Gastrocnemius medialis (tissue), 4 donors: ENCODE data around the gene FAM107B. TPM values are rescaled to one million over a fixed set of nuclear protein-coding genes. Genes with fewer than 3 reads are reported as not detected.

ENCODE experiments used
- ATAC-seq, 2 donors: fragments of 150-250 bp; one replicate each; pipeline ENCODE4 v1.9.1; 2016
- DNase-seq, 2 donors: peaks; one replicate each; pipeline ENCODE4 v3.0.0-alpha.2; 2019
- H3K27ac ChIP-seq, 4 donors: fragments of 200-600 bp; sonication (generic); 1 replicate in 1 of 4; 2 replicates in 3 of 4; pipeline ENCODE4 v1.5.1; 2016 to 2018; ENCODE audit warnings: mild to moderate bottlenecking in 2 of 4, moderate library complexity in 1 of 4
- H3K27me3 ChIP-seq, 3 donors: fragments of 200-600 bp; sonication (generic) in 2 of 3; 1 replicate in 1 of 3; 2 replicates in 2 of 3; pipeline versions ENCODE4 v1.5.1 to v1.6.0; 2016 to 2019; ENCODE audit warnings: mild to moderate bottlenecking in 1 of 3, moderate library complexity in 1 of 3
- H3K36me3 ChIP-seq, 2 donors: fragments of 200-600 bp; sonication (generic) in 1 of 2; one replicate each; pipeline ENCODE4 v1.5.1; 2017 to 2018
- H3K4me1 ChIP-seq, 2 donors: fragments of 200-600 bp; sonication (generic) in 1 of 2; one replicate each; pipeline ENCODE4 v1.5.1; 2016 to 2017; ENCODE audit warnings: mild to moderate bottlenecking in 2 of 2
- H3K4me3 ChIP-seq, 4 donors: fragments of 200-600 bp; sonication (generic) in 3 of 4; 1 replicate in 1 of 4; 2 replicates in 3 of 4; pipeline ENCODE4 v1.5.1; 2016 to 2019; ENCODE audit warnings: mild to moderate bottlenecking in 2 of 4
- H3K9me3 ChIP-seq, 3 donors: fragments of 200-600 bp; sonication (generic) in 2 of 3; 1 replicate in 1 of 3; 2 replicates in 2 of 3; pipeline ENCODE4 v1.5.1; 2016 to 2019
- CTCF ChIP-seq, 5 experiments: fragments of 450-650 bp in 3 of 5; fragments of 200-600 bp in 2 of 5; sonication (generic) in 2 of 5; IDR thresholded peaks in 4 of 5; conservative IDR thresholded peaks in 1 of 5; 1 replicate in 4 of 5; 2 replicates in 1 of 5; pipeline ENCODE4 v1.5.1; 2016 to 2019; ENCODE audit warnings: antibody characterized with exemption in 5 of 5, mild to moderate bottlenecking in 3 of 5, moderate library complexity in 3 of 5
- POLR2A ChIP-seq, 2 donors: fragments of 450-650 bp; IDR thresholded peaks; one replicate each; pipeline ENCODE4 v1.6.1; 2017; ENCODE audit warnings: antibody characterized with exemption in 2 of 2, mild to moderate bottlenecking in 2 of 2, moderate library complexity in 2 of 2
- in situ Hi-C, 4 donors: fragments of 200-750 bp; cut with MboI; loops; one replicate each; pipeline versions ENCODE4 v1.15.0 to v1.8.0; 2017; ENCODE audit warnings: low sequenced_read_pairs in 4 of 4
- intact Hi-C: fragments of 100-400 bp; cut with DNase I; formaldehyde crosslinking; loops from one replicate; pipeline ENCODE4 v1.15.1; 2023; ENCODE audit warnings: low total_unique reads
- total RNA-seq, 4 donors: library from RNA; depleted of rRNA; stranded (reverse); fragments of >200 nt; gene quantifications; one replicate each; pipeline versions ENCODE4 v1.1.0 to v1.2.3, GENCODE V29; 2016

Gene FAM107B
- total RNA-seq, 4 donors from 2014 or later, result 1.5 to 3.7 (median 2.6) TPM

- no peaks in the 10 kb centered on the region for H3K9me3 ChIP-seq
- ATAC-seq, result no peak
Measured at GRCh38 chr10:14500172-14500765, 274.4 kb downstream of the FAM107B start.

GRCh38 chr10:14499601-14499904 lies 275.1 kb downstream of the FAM107B start:
- no peaks in the 10 kb centered on the region for H3K4me1 ChIP-seq
- DNase-seq (no peak), ATAC-seq (no peak)
- no peaks in the 10 kb centered on the region for H3K9me3 ChIP-seq
- intact Hi-C loops (loop anchor here (2.0 to 10.0 kb wide), 3 partner anchors 43 to 475 kb away; no protein-coding TSS in a partner anchor), in situ Hi-C loops (loop anchor here in 1 of 4 donors (25.0 kb wide), 1 partner anchor 312 kb away; no protein-coding TSS in a partner anchor)
- H3K4me3 ChIP-seq, result no peak overlapping the region
- H3K36me3 ChIP-seq, result no peaks in the 10 kb centered on the region
- TF ChIP-seq POLR2A (IDR thresholded peaks at IDR 0.05), result no peak
- no peak for TF ChIP-seq CTCF (IDR thresholded peaks at IDR 0.05 in 4 of 5, conservative IDR thresholded peaks at IDR 0.05 in 1 of 5)
- no peak overlapping the region for H3K27ac ChIP-seq
- H3K27me3 ChIP-seq, result peaks cover 0 to 2% (median 0%) of the 10 kb centered on the region in 3 donors

More at GRCh38 chr10:14500172-14500765, 274.4 kb downstream of the FAM107B start:
- Histone ChIP-seq H3K36me3 (no peaks in the 10 kb centered on the region), H3K4me1 (no peaks in the 10 kb centered on the region), H3K27me3 (peaks cover 0 to 2% (median 0%) of the 10 kb centered on the region in 3 donors), H3K27ac (no peak overlapping the region), H3K4me3 (no peak overlapping the region)
- no peak for TF ChIP-seq POLR2A (IDR thresholded peaks at IDR 0.05)
- no peak for TF ChIP-seq CTCF (IDR thresholded peaks at IDR 0.05 in 4 of 5, conservative IDR thresholded peaks at IDR 0.05 in 1 of 5)
- in situ Hi-C loops (loop anchor here in 1 of 4 donors (10.0 kb wide), 1 partner anchor 325 kb away; no protein-coding TSS in a partner anchor), intact Hi-C loops (no loop called here)
- DNase-seq, result no peak

GRCh38 chr10:14498326-14498725 lies 276.4 kb downstream of the FAM107B start:
- ATAC-seq, result no peak

GRCh38 chr10:14491811-14492210 lies 282.9 kb downstream of the FAM107B start:
- H3K4me3 ChIP-seq, result no peak overlapping the region
- in situ Hi-C loops (loop anchor here in 1 of 4 donors (25.0 kb wide), 1 partner anchor 305 kb away; no protein-coding TSS in a partner anchor), intact Hi-C loops (loop anchor here (10.0 kb wide), 2 partner anchors 333 to 483 kb away; no protein-coding TSS in a partner anchor)
- no peaks in the 10 kb centered on the region for H3K36me3 ChIP-seq
- H3K27me3 ChIP-seq, result peaks cover under 1 to 6% (median 2%) of the 10 kb centered on the region in 3 donors
- TF ChIP-seq CTCF (IDR thresholded peaks at IDR 0.05 in 4 of 5, conservative IDR thresholded peaks at IDR 0.05 in 1 of 5) (no peak), POLR2A (IDR thresholded peaks at IDR 0.05) (no peak)
- ATAC-seq (no peak), DNase-seq (no peak)
- no peak overlapping the region for H3K27ac ChIP-seq
- no peaks in the 10 kb centered on the region for H3K9me3 ChIP-seq
- H3K4me1 ChIP-seq, result no peaks in the 10 kb centered on the region

More at GRCh38 chr10:14498326-14498725, 276.4 kb downstream of the FAM107B start:
- Histone ChIP-seq H3K27ac (no peak overlapping the region), H3K4me1 (no peaks in the 10 kb centered on the region), H3K36me3 (no peaks in the 10 kb centered on the region), H3K9me3 (no peaks in the 10 kb centered on the region), H3K4me3 (no peak overlapping the region), H3K27me3 (peaks cover 0 to 2% (median 0%) of the 10 kb centered on the region in 3 donors)
- no peak for TF ChIP-seq CTCF (IDR thresholded peaks at IDR 0.05 in 4 of 5, conservative IDR thresholded peaks at IDR 0.05 in 1 of 5)
- no peak for TF ChIP-seq POLR2A (IDR thresholded peaks at IDR 0.05)
- DNase-seq, result no peak
- in situ Hi-C loops (loop anchor here in 1 of 4 donors (25.0 kb wide), 1 partner anchor 311 kb away; no protein-coding TSS in a partner anchor), intact Hi-C loops (loop anchor here (2.0 to 10.0 kb wide), 3 partner anchors 44 to 476 kb away; no protein-coding TSS in a partner anchor)
